ENCODE data around the gene ANKRD44.

DNA sequence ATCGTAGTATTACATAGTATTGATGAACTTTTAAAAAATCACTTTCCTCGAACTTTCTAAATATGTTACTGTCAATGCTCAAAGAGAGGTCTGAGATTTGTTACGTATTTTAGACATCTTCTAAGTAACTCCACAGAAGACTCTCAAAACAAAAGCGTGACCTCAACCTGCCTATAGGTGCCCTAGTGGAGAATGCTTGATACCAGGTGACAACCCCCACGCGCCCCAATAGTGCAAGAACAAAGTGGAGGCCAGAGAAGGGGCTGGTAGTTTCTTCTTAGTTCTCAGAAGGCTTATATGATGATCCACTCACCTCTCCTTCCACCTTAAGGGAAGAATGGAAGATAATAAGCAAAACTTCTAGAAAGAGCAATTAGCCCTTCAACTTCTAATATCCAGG is 102.6 kb downstream of the ANKRD44 start:
- TF ChIP-seq, protein P1, sequence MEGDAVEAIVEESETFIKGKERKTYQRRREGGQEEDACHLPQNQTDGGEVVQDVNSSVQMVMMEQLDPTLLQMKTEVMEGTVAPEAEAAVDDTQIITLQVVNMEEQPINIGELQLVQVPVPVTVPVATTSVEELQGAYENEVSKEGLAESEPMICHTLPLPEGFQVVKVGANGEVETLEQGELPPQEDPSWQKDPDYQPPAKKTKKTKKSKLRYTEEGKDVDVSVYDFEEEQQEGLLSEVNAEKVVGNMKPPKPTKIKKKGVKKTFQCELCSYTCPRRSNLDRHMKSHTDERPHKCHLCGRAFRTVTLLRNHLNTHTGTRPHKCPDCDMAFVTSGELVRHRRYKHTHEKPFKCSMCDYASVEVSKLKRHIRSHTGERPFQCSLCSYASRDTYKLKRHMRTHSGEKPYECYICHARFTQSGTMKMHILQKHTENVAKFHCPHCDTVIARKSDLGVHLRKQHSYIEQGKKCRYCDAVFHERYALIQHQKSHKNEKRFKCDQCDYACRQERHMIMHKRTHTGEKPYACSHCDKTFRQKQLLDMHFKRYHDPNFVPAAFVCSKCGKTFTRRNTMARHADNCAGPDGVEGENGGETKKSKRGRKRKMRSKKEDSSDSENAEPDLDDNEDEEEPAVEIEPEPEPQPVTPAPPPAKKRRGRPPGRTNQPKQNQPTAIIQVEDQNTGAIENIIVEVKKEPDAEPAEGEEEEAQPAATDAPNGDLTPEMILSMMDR (conservative IDR thresholded peaks at IDR 0.05 in 1 of 2, IDR thresholded peaks at IDR 0.05 in 1 of 2; ENCODE audit: extremely low read depth in 1 of 2, insufficient read depth in 1 of 2, low read depth in 1 of 2, low read length in 2 of 2), result no peak
- no peak for TF ChIP-seq EZH2 (IDR thresholded peaks at IDR 0.05; ENCODE audit: borderline replicate concordance, low read length)

All from mammary epithelial cell (primary cell).